SK-N-SH treated with all-trans-retinoic acid at 6 μM for 48 hours (cell line): ENCODE results near the gene WNK3.

Experiments used
- ATAC-seq: fragments of 200-7000 bp; cut with Tn5 transposase; 3 replicates; pipeline ENCODE4 v1.9.1; 2020; ENCODE audit warnings: mild to moderate bottlenecking, moderate library complexity
- ARNTL ChIP-seq: fragments of 450-650 bp; formaldehyde crosslinking; IDR thresholded peaks from 2 replicates; pipeline ENCODE4 v1.5.0; 2020; ENCODE audit warnings: low read depth, mild to moderate bottlenecking, moderate library complexity, borderline replicate concordance
- BACH2 ChIP-seq: fragments of 250-450 bp; sonication (Bioruptor Pico); IDR thresholded peaks from 2 replicates; pipeline ENCODE4 v1.9.0; 2021; ENCODE audit warnings: mild to moderate bottlenecking, borderline replicate concordance
- CSDC2 ChIP-seq: fragments of 250-450 bp; sonication (Bioruptor Pico); IDR thresholded peaks from 2 replicates; pipeline ENCODE4 v1.5.0; 2020; ENCODE audit warnings: mild to moderate bottlenecking, moderate library complexity
- CSRNP3 ChIP-seq: fragments of 250-450 bp; sonication (Bioruptor Pico); IDR thresholded peaks from 2 replicates; pipeline ENCODE4 v1.5.1; 2021; ENCODE audit warnings: mild to moderate bottlenecking, moderate library complexity
- ESRRG ChIP-seq: fragments of 250-450 bp; sonication (Bioruptor Pico); IDR thresholded peaks from 2 replicates; pipeline ENCODE4 v1.6.1; 2021; ENCODE audit warnings: mild to moderate bottlenecking
- GLIS3 ChIP-seq: fragments of 250-450 bp; sonication (Bioruptor Pico); IDR thresholded peaks from 2 replicates; pipeline ENCODE4 v1.5.0; 2020; ENCODE audit warnings: mild to moderate bottlenecking, moderate library complexity
- ISL1 ChIP-seq: fragments of 250-450 bp; sonication (Bioruptor Pico); IDR thresholded peaks from 2 replicates; pipeline ENCODE4 v2.1.2; 2022; ENCODE audit warnings: mild to moderate bottlenecking, moderate library complexity
- OSR1 ChIP-seq: fragments of 250-450 bp; sonication (Bioruptor Pico); IDR thresholded peaks from 2 replicates; pipeline ENCODE4 v1.8.0; 2022; ENCODE audit warnings: moderate library complexity, mild to moderate bottlenecking, inconsistent platforms
- PATZ1 ChIP-seq: fragments of 250-450 bp; sonication (Bioruptor Pico); IDR thresholded peaks from 2 replicates; pipeline ENCODE4 v1.8.0; 2020; ENCODE audit warnings: mild to moderate bottlenecking, moderate library complexity, borderline replicate concordance
- POU6F1 ChIP-seq: fragments of 250-450 bp; sonication (Bioruptor Pico); IDR thresholded peaks from 2 replicates; pipeline ENCODE4 v1.8.0; 2021; ENCODE audit warnings: low read depth, mild to moderate bottlenecking, moderate library complexity, borderline replicate concordance
- PPARA ChIP-seq: fragments of 250-450 bp; sonication (Bioruptor Pico); IDR thresholded peaks from 2 replicates; pipeline ENCODE4 v1.5.0; 2020; ENCODE audit warnings: mild to moderate bottlenecking, borderline replicate concordance
- RARB ChIP-seq: fragments of 250-450 bp; sonication (Bioruptor Pico); IDR thresholded peaks from 2 replicates; pipeline ENCODE4 v1.8.0; 2021; ENCODE audit warnings: mild to moderate bottlenecking, moderate library complexity
- SNAI2 ChIP-seq: fragments of 250-450 bp; sonication (Bioruptor Pico); IDR thresholded peaks from 2 replicates; pipeline ENCODE4 v1.5.0; 2020; ENCODE audit warnings: mild to moderate bottlenecking, moderate library complexity
- TCF4 ChIP-seq: fragments of 250-450 bp; sonication (Bioruptor Pico); IDR thresholded peaks from 2 replicates; pipeline ENCODE4 v1.8.0; 2021; ENCODE audit warnings: mild to moderate bottlenecking, moderate library complexity, borderline replicate concordance
- TOX ChIP-seq: fragments of 250-450 bp; sonication (Bioruptor Pico); IDR thresholded peaks from 2 replicates; pipeline ENCODE4 v1.8.0; 2021; ENCODE audit warnings: mild to moderate bottlenecking, moderate library complexity, borderline replicate concordance
- TSHZ2 ChIP-seq: fragments of 250-450 bp; sonication (Bioruptor Pico); IDR thresholded peaks from 2 replicates; pipeline ENCODE4 v1.5.0; 2020; ENCODE audit warnings: mild to moderate bottlenecking, moderate library complexity
- ZFP3 ChIP-seq: fragments of 250-450 bp; sonication (Bioruptor Pico); IDR thresholded peaks from 2 replicates; pipeline ENCODE4 v1.5.0; 2020; ENCODE audit warnings: mild to moderate bottlenecking, moderate library complexity
- ZFP30 ChIP-seq: fragments of 450-650 bp; formaldehyde crosslinking; IDR thresholded peaks from 2 replicates; pipeline ENCODE4 v1.5.0; 2022; ENCODE audit warnings: mild to moderate bottlenecking, moderate library complexity
- ZNF565 ChIP-seq: fragments of 450-650 bp; formaldehyde crosslinking; conservative IDR thresholded peaks from 2 replicates; pipeline ENCODE4 v1.5.0; 2020; ENCODE audit warnings: low read depth, mild to moderate bottlenecking, moderate library complexity
- ZNF70 ChIP-seq: fragments of 450-650 bp; formaldehyde crosslinking; IDR thresholded peaks from 2 replicates; pipeline ENCODE4 v1.5.0; 2020; ENCODE audit warnings: mild to moderate bottlenecking, moderate library complexity

Gene WNK3

GRCh38 chrX:54325077-54325476 is 32.8 kb downstream of the WNK3 start:
- TF ChIP-seq CSDC2 (CRISPR knock-in tag) (no peak), ISL1 (CRISPR knock-in tag) (no peak), CSRNP3 (CRISPR knock-in tag) (no peak), PATZ1 (CRISPR knock-in tag) (no peak), TCF4 (CRISPR knock-in tag) (no peak), ARNTL (CRISPR knock-in tag) (no peak), ESRRG (CRISPR knock-in tag) (no peak), PPARA (CRISPR knock-in tag) (no peak), SNAI2 (CRISPR knock-in tag) (no peak), TOX (CRISPR knock-in tag) (no peak), ZNF565 (CRISPR knock-in tag) (no peak), BACH2 (CRISPR knock-in tag) (no peak), TSHZ2 (CRISPR knock-in tag) (no peak)
- ATAC-seq, result no peak

GRCh38 chrX:54320067-54320466 is 37.8 kb downstream of the WNK3 start:
- no peak for TF ChIP-seq ZFP3 (CRISPR knock-in tag)
- ATAC-seq, result no peak

- TF ChIP-seq ARNTL (CRISPR knock-in tag) (no peak), ZFP30 (no peak), CSDC2 (CRISPR knock-in tag) (no peak), ZNF70 (CRISPR knock-in tag) (no peak), ZNF565 (CRISPR knock-in tag) (no peak), TCF4 (CRISPR knock-in tag) (no peak), POU6F1 (CRISPR knock-in tag) (no peak), TOX (CRISPR knock-in tag) (no peak), RARB (CRISPR knock-in tag) (no peak), SNAI2 (CRISPR knock-in tag) (no peak), GLIS3 (CRISPR knock-in tag) (no peak), TSHZ2 (CRISPR knock-in tag) (no peak), PPARA (CRISPR knock-in tag) (no peak), ZFP3 (CRISPR knock-in tag) (no peak), OSR1 (CRISPR knock-in tag) (no peak), ESRRG (CRISPR knock-in tag) (no peak)
- TF ChIP-seq, all 23 proteins: peak for 0
- no peak for ATAC-seq
Observed at GRCh38 chrX:54306379-54306778, 51.5 kb downstream of the WNK3 start.
